ENCODE measurements around the gene MYNN.

Gene MYNN

GRCh38 chr3:169772305-169772896 is 795 bp upstream of the MYNN start:
- no peak for TF ChIP-seq CTCF (IDR thresholded peaks at IDR 0.05; ENCODE audit: control extremely low read depth, extremely low read depth, low read depth, missing control alignments)
- DNase-seq (ENCODE audit: extremely low spot score), result peak; percentile 44
- ChIA-PET POLR2A (interaction anchor here (0.6 to 0.7 kb wide), 3 partner anchors 239 to 1648 kb away, joined by 3 to 5 read pairs (median 5); no protein-coding TSS in a partner anchor), CTCF (interaction anchor here (0.8 to 2.1 kb wide), 3 partner anchors 9 to 285 kb away, joined by 3 to 7 read pairs (median 5); partner anchors contain the start of genes LRRC34 and LRRIQ4)

GRCh38 chr3:169774186-169774585 is 990 bp downstream of the MYNN start:
- ChIA-PET CTCF (no interaction called here), POLR2A (no interaction called here)
- no peak for TF ChIP-seq CTCF (IDR thresholded peaks at IDR 0.05; ENCODE audit: control extremely low read depth, extremely low read depth, low read depth, missing control alignments)
- no peak for DNase-seq (ENCODE audit: extremely low spot score)

GRCh38 chr3:169777822-169778221 is 4.6 kb downstream of the MYNN start:
- no peak for DNase-seq (ENCODE audit: extremely low spot score)
- POLR2A ChIA-PET, result no interaction called here
- TF ChIP-seq CTCF (IDR thresholded peaks at IDR 0.05; ENCODE audit: control extremely low read depth, extremely low read depth, low read depth, missing control alignments), result no peak
- CTCF ChIA-PET, result no interaction called here

- TF ChIP-seq CTCF (IDR thresholded peaks at IDR 0.05; ENCODE audit: control extremely low read depth, extremely low read depth, low read depth, missing control alignments), result no peak
- ChIA-PET POLR2A (no interaction called here), CTCF (no interaction called here)
- no peak for DNase-seq (ENCODE audit: extremely low spot score)
Observed at GRCh38 chr3:169780742-169781141, 7.5 kb downstream of the MYNN start.

GRCh38 chr3:169781209-169781855 is 8.1 kb downstream of the MYNN start:
- ChIA-PET CTCF (no interaction called here), POLR2A (no interaction called here)
- no peak for TF ChIP-seq CTCF (IDR thresholded peaks at IDR 0.05; ENCODE audit: control extremely low read depth, extremely low read depth, low read depth, missing control alignments)
- DNase-seq (ENCODE audit: extremely low spot score), result no peak

- ChIA-PET CTCF (interaction anchor here (1.3 kb wide), 1 partner anchor 22 kb away, joined by 3 read pairs; no protein-coding TSS in a partner anchor), POLR2A (no interaction called here)
- no peak for DNase-seq (ENCODE audit: extremely low spot score)
- TF ChIP-seq CTCF (IDR thresholded peaks at IDR 0.05; ENCODE audit: control extremely low read depth, extremely low read depth, low read depth, missing control alignments), result no peak
Observed at GRCh38 chr3:169787120-169787519, 13.9 kb downstream of the MYNN start.
